ENCODE results near the gene SCGB1D2.
A peak's percentile ranks its signal among the peaks of the same experiment; 100 is the strongest.
"Not testable (repeated sequence)": the region's sequence is repeated elsewhere in the genome, so short reads cannot be mapped to it uniquely, and the experiment has no call there.

The SCGB1D2 gene

GRCh38 chr11:62205441-62205840 is 36.6 kb upstream of the SCGB1D2 start:
- H3K4me3 ChIP-seq (ENCODE audit: low read depth, low read length) = no peak overlapping the region
- no peak for TF ChIP-seq CTCF (conservative IDR thresholded peaks at IDR 0.05; ENCODE audit: low read depth, low read length)
- no peak for DNase-seq (ENCODE audit: low read depth)

GRCh38 chr11:62206276-62207066 is 35.6 kb upstream of the SCGB1D2 start:
- not testable (repeated sequence) for DNase-seq (ENCODE audit: low read depth); H3K4me3 ChIP-seq (ENCODE audit: low read depth, low read length)

GRCh38 chr11:62208785-62209144 is 33.3 kb upstream of the SCGB1D2 start:
- TF ChIP-seq CTCF (conservative IDR thresholded peaks at IDR 0.05; ENCODE audit: low read depth, low read length) = no peak
- H3K4me3 ChIP-seq (ENCODE audit: low read depth, low read length) = no peak overlapping the region

GRCh38 chr11:62217191-62217748 is 24.8 kb upstream of the SCGB1D2 start:
- H3K4me3 ChIP-seq (ENCODE audit: low read depth, low read length) = no peak overlapping the region
- peak; percentile 66 for TF ChIP-seq CTCF (conservative IDR thresholded peaks at IDR 0.05; ENCODE audit: low read depth, low read length)
- peak; percentile 43 for DNase-seq (ENCODE audit: low read depth)

More at GRCh38 chr11:62208785-62209144, 33.3 kb upstream of the SCGB1D2 start:
- DNase-seq (ENCODE audit: low read depth) = no peak

GRCh38 chr11:62221498-62221897 is 20.5 kb upstream of the SCGB1D2 start:
- H3K4me3 ChIP-seq (ENCODE audit: low read depth, low read length) = no peak overlapping the region
- DNase-seq (ENCODE audit: low read depth) = no peak
- no peak for TF ChIP-seq CTCF (conservative IDR thresholded peaks at IDR 0.05; ENCODE audit: low read depth, low read length)

GRCh38 chr11:62223095-62223494 is 18.9 kb upstream of the SCGB1D2 start:
- peak; percentile 6 for DNase-seq (ENCODE audit: low read depth)
- TF ChIP-seq CTCF (conservative IDR thresholded peaks at IDR 0.05; ENCODE audit: low read depth, low read length) = no peak
- H3K4me3 ChIP-seq (ENCODE audit: low read depth, low read length) = no peak overlapping the region

- no peak overlapping the region for H3K4me3 ChIP-seq (ENCODE audit: low read depth, low read length)
- DNase-seq (ENCODE audit: low read depth) = peak; percentile 13
- peak; percentile 21 for TF ChIP-seq CTCF (conservative IDR thresholded peaks at IDR 0.05; ENCODE audit: low read depth, low read length)
These were observed 8.3 kb upstream of the SCGB1D2 start for GRCh38 chr11:62233730-62234129.

All from choroid plexus epithelial cell (primary cell).